IMR-90 (cell line): Measurements from ENCODE around the gene PTPRQ. TPM values are rescaled to one million over a fixed set of nuclear protein-coding genes. Genes with fewer than 3 reads are reported as not detected.

Source experiments
- ATAC-seq: fragments of 200-7000 bp; cut with Tn5 transposase; 2 replicates; pipeline ENCODE4 v1.9.1; 2020; ENCODE audit warnings: low read depth, mild to moderate bottlenecking, moderate library complexity
- BruUV-seq: library from RNA; stranded (reverse); fragments of 400-500 nt; replicated peaks from 2 replicates; lab custom pipeline; 2021; lab: Mats Ljungman, UMichigan
- CTCF ChIA-PET: fragments of 300-600 bp; formaldehyde crosslinking; extraction: SDS; loops from one replicate; lab custom pipeline; 2021; ENCODE audit warnings: antibody characterized with exemption; lab: Yijun Ruan, JAX
- POLR2A ChIA-PET: fragments of 300-600 bp; sonication (Branson Sonifier 250); formaldehyde crosslinking; loops from one replicate; lab custom pipeline; 2022; ENCODE audit warnings: antibody characterized with exemption; ENCODE audit not compliant: unreplicated experiment; lab: Charles Lee
- DNase-seq: peaks from one replicate; pipeline ENCODE4 v3.0.0; 2013
- H2AFZ ChIP-seq: replicated peaks from 2 replicates; pipeline ENCODE3; 2013; ENCODE audit warnings: low read length, mild to moderate bottlenecking; ENCODE audit not compliant: poor library complexity
- H2AK5ac ChIP-seq: 2 replicates; pipeline ENCODE4 v1.6.1; 2013; ENCODE audit warnings: low read depth, low read length, inconsistent platforms
- H2AK9ac ChIP-seq: replicated peaks from 2 replicates; pipeline ENCODE3; 2013; ENCODE audit warnings: mild to moderate bottlenecking, low read depth, low read length, moderate library complexity; ENCODE audit not compliant: poor library complexity
- H2BK120ac ChIP-seq: 2 replicates; pipeline ENCODE4 v1.6.1; 2013; ENCODE audit warnings: low read depth, low read length, inconsistent platforms
- H2BK15ac ChIP-seq: 3 replicates; pipeline ENCODE4 v1.6.1; 2013; ENCODE audit warnings: low read depth, low read length, inconsistent platforms
- H2BK20ac ChIP-seq: 2 replicates; pipeline ENCODE4 v1.6.1; 2013; ENCODE audit warnings: low read depth, mild to moderate bottlenecking, inconsistent platforms, low read length, moderate library complexity
- H2BK5ac ChIP-seq: 2 replicates; pipeline ENCODE4 v1.6.1; 2013; ENCODE audit warnings: mild to moderate bottlenecking, low read depth, low read length, inconsistent platforms; ENCODE audit not compliant: poor library complexity, severe bottlenecking
- H3K14ac ChIP-seq: replicated peaks from 2 replicates; pipeline ENCODE4 v1.6.1; 2013; ENCODE audit warnings: low read depth, low read length, inconsistent platforms
- H3K18ac ChIP-seq: 2 replicates; pipeline ENCODE4 v1.6.1; 2013; ENCODE audit warnings: low read depth, low read length, control low read depth
- H3K23ac ChIP-seq: 2 replicates; pipeline ENCODE4 v1.6.1; 2013; ENCODE audit warnings: low read depth, low read length, inconsistent platforms
- H3K27ac ChIP-seq: 2 replicates; pipeline ENCODE4 v1.5.1; 2013; ENCODE audit warnings: mild to moderate bottlenecking, control low read depth, low read length; ENCODE audit not compliant: insufficient read depth
- H3K27me3 ChIP-seq: 2 replicates; pipeline ENCODE4 v1.6.1; 2013; ENCODE audit warnings: low read length; ENCODE audit not compliant: control insufficient read depth, insufficient read depth
- H3K36me3 ChIP-seq: 2 replicates; pipeline ENCODE4 v1.6.1; 2013; ENCODE audit warnings: low read length, mixed read lengths; ENCODE audit not compliant: control insufficient read depth, insufficient read depth
- H3K4ac ChIP-seq: 2 replicates; pipeline ENCODE4 v1.6.1; 2013; ENCODE audit warnings: low read depth, low read length, inconsistent platforms
- H3K4me1 ChIP-seq: 2 replicates; pipeline ENCODE4 v1.6.1; 2013; ENCODE audit warnings: low read length, mixed read lengths; ENCODE audit not compliant: control insufficient read depth, insufficient read depth
- H3K4me2 ChIP-seq: 2 replicates; pipeline ENCODE4 v1.6.1; 2013; ENCODE audit warnings: low read depth, mild to moderate bottlenecking, control low read depth, low read length, moderate library complexity
- H3K4me3 ChIP-seq: 2 replicates; pipeline ENCODE4 v1.5.1; 2013; ENCODE audit warnings: low read depth, mild to moderate bottlenecking, control low read depth, low read length, moderate library complexity; ENCODE audit not compliant: insufficient read depth
- H3K56ac ChIP-seq: 2 replicates; pipeline ENCODE4 v1.6.1; 2013; ENCODE audit warnings: low read length, inconsistent platforms; ENCODE audit not compliant: insufficient read depth; ENCODE audit errors: extremely low read depth
- H3K79me1 ChIP-seq, 2 experiments: 2 replicates each; pipeline ENCODE4 v1.6.1; 2013; ENCODE audit warnings: low read length in 2 of 2, inconsistent platforms in 1 of 2, low read depth in 1 of 2
- H3K9ac ChIP-seq: 2 replicates; pipeline ENCODE4 v1.6.1; 2013; ENCODE audit warnings: low read depth, low read length, control low read depth
- H3K9me1 ChIP-seq: 2 replicates; pipeline ENCODE4 v1.6.1; 2013; ENCODE audit warnings: low read length, inconsistent platforms; ENCODE audit not compliant: insufficient read depth
- H3K9me3 ChIP-seq: 2 replicates; pipeline ENCODE4 v1.6.1; 2013; ENCODE audit warnings: low read length; ENCODE audit not compliant: control insufficient read depth, insufficient read depth
- H4K20me1 ChIP-seq: 2 replicates; pipeline ENCODE4 v1.6.1; 2013; ENCODE audit warnings: low read length, inconsistent platforms; ENCODE audit not compliant: insufficient read depth
- H4K5ac ChIP-seq: 2 replicates; pipeline ENCODE4 v1.6.1; 2013; ENCODE audit warnings: mild to moderate bottlenecking, low read depth, low read length, control low read depth
- H4K8ac ChIP-seq, 2 experiments: 2 replicates each; pipeline ENCODE4 v1.6.1; 2013; ENCODE audit warnings: low read depth in 2 of 2, low read length in 2 of 2, control low read depth in 1 of 2, inconsistent platforms in 1 of 2
- H4K91ac ChIP-seq: 2 replicates; pipeline ENCODE4 v1.6.1; 2013; ENCODE audit warnings: low read depth, low read length, inconsistent platforms; ENCODE audit not compliant: insufficient read depth
- CEBPB ChIP-seq: IDR thresholded peaks from 2 replicates; pipeline ENCODE4 v1.6.1; 2012; ENCODE audit warnings: low read depth, low read length, improper control_type of control experiment
- CHD1 ChIP-seq: IDR thresholded peaks from 2 replicates; pipeline ENCODE4 v1.6.1; 2012; ENCODE audit warnings: low read depth, low read length, improper control_type of control experiment
- MAZ ChIP-seq: IDR thresholded peaks from 2 replicates; pipeline ENCODE4 v1.6.1; 2012; ENCODE audit warnings: low read depth, mild to moderate bottlenecking, low read length, improper control_type of control experiment, moderate library complexity, borderline replicate concordance
- MXI1 ChIP-seq: IDR thresholded peaks from 2 replicates; pipeline ENCODE4 v1.6.1; 2012; ENCODE audit warnings: low read depth, mild to moderate bottlenecking, low read length, moderate library complexity, borderline replicate concordance
- NFE2L2 ChIP-seq: fragments of 150-350 bp; IDR thresholded peaks from 2 replicates; pipeline ENCODE4 v1.6.1; 2016; ENCODE audit warnings: low read depth, mild to moderate bottlenecking, low read length
- RFX5 ChIP-seq: IDR thresholded peaks from 2 replicates; pipeline ENCODE4 v1.8.0; 2012; ENCODE audit warnings: low read depth, mild to moderate bottlenecking, low read length, moderate library complexity
- SMC3 ChIP-seq: fragments of 150-350 bp; IDR thresholded peaks from 2 replicates; pipeline ENCODE4 v1.6.1; 2016; ENCODE audit warnings: low read depth, mild to moderate bottlenecking, antibody characterized with exemption, low read length, moderate library complexity
- WGBS, 2 experiments: methylation state at CpG; one replicate each; pipeline versions ENCODE4 v1.1.5 to v1.1.7; 2013; ENCODE audit warnings: missing lambda C conversion rate in 2 of 2; ENCODE audit not compliant: insufficient read length in 1 of 2; ENCODE audit errors: extremely low coverage in 2 of 2; 5-methylcytosine and 5-hydroxymethylcytosine counted together
- dilution Hi-C: fragments of 300-500 bp; cut with HindIII; formaldehyde crosslinking; loops from one replicate; pipeline ENCODE4 v1.14.3; 2018; ENCODE audit warnings: low sequenced_read_pairs; ENCODE audit not compliant: unreplicated experiment
- in situ Hi-C: fragments of 300-500 bp; cut with MboI; formaldehyde crosslinking; loops from 3 replicates; pipeline ENCODE4 v1.14.3; 2019; ENCODE audit warnings: low sequenced_read_pairs, inconsistent platforms, mixed read lengths
- intact Hi-C: fragments of 100-400 bp; cut with micrococcal nuclease; formaldehyde crosslinking; loops from 2 replicates; pipeline ENCODE4 v1.10.0; 2022
- polyA plus RNA-seq, 3 experiments: library from polyadenylated mRNA; depleted of rRNA; stranded (reverse); fragments of >200 nt; gene quantifications; 2 replicates each; pipeline ENCODE4 v1.2.3, GENCODE V29; 2012; ENCODE audit warnings: low replicate concordance in 1 of 3
- total RNA-seq: library from RNA; depleted of rRNA; stranded (reverse); fragments of >200 nt; gene quantifications from 2 replicates; pipeline ENCODE4 v1.2.3, GENCODE V29; 2012
- TF ChIP-seq, protein P1 (sequence below): conservative IDR thresholded peaks from 2 replicates; pipeline ENCODE4 v1.5.1; 2012; ENCODE audit warnings: mild to moderate bottlenecking, low read depth, low read length, improper control_type of control experiment

PTPRQ gene
- total and polyA plus RNA-seq, 2 of the 4 experiments (the other 2 are of a cell fraction), result 0.96 to 1.4 TPM

DNA sequence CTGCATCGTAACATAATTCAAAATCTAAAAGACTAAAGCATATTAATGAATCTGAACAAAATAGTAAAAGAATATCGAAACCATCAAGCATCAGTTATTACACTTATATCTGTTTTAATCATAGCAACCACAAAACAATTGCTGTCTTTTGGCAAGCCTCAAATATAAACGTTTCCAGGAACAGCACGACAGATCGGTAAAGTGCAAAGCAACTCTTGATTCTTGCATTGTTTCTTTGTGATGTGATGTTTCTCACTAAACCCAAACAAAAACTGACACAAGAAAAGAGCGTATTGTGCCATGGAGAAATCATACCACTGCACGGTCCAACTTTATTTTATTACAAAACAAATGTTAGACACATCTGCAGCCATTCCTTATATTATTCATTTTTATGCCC lies 254.2 kb downstream of the PTPRQ start:
- dilution Hi-C loops, result no loop called here
- Histone ChIP-seq H3K14ac (no peak overlapping the region), H4K91ac (no peak overlapping the region), H3K23ac (no peak overlapping the region), H4K5ac (no peak overlapping the region), H3K4me1 (peaks cover 2% of the 10 kb centered on the region; the same call in 1 of the 2 replicates), H4K8ac (no peak overlapping the region), H3K56ac (no peak overlapping the region), H3K9ac (no peak overlapping the region), H3K4me2 (no peak overlapping the region), H2AFZ (no peak overlapping the region), H2AK9ac (no peak overlapping the region), H3K79me1 (no peaks in the 10 kb centered on the region), H2BK5ac (no peak overlapping the region), H2BK120ac (no peak overlapping the region), H2BK20ac (no peak overlapping the region), H4K20me1 (no peaks in the 10 kb centered on the region), H3K36me3 (no peaks in the 10 kb centered on the region), H3K27me3 (no peaks in the 10 kb centered on the region), H2AK5ac (no peak overlapping the region), H2BK15ac (no peak overlapping the region), H3K4me3 (no peak overlapping the region), H3K18ac (no peak overlapping the region), H3K9me1 (no peaks in the 10 kb centered on the region), H3K4ac (no peak overlapping the region), H3K27ac (no peak overlapping the region), H3K9me3 (no peaks in the 10 kb centered on the region)
- intact Hi-C loops, result no loop called here
- BruUV-seq, result no TSS peak
- TF ChIP-seq, protein P1, sequence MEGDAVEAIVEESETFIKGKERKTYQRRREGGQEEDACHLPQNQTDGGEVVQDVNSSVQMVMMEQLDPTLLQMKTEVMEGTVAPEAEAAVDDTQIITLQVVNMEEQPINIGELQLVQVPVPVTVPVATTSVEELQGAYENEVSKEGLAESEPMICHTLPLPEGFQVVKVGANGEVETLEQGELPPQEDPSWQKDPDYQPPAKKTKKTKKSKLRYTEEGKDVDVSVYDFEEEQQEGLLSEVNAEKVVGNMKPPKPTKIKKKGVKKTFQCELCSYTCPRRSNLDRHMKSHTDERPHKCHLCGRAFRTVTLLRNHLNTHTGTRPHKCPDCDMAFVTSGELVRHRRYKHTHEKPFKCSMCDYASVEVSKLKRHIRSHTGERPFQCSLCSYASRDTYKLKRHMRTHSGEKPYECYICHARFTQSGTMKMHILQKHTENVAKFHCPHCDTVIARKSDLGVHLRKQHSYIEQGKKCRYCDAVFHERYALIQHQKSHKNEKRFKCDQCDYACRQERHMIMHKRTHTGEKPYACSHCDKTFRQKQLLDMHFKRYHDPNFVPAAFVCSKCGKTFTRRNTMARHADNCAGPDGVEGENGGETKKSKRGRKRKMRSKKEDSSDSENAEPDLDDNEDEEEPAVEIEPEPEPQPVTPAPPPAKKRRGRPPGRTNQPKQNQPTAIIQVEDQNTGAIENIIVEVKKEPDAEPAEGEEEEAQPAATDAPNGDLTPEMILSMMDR, result no peak
- TF ChIP-seq SMC3 (no peak), NFE2L2 (no peak), RFX5 (no peak), CHD1 (no peak), MAZ (no peak), CEBPB (no peak), MXI1 (no peak)
- DNase-seq (no peak), ATAC-seq (no peak)
- ChIA-PET POLR2A (no interaction called here), CTCF (no interaction called here)
- no CpG with 5 or more reads among the region's 7 CpGs for WGBS, 2 experiments
- in situ Hi-C loops, result no loop called here
